Measurements from ENCODE around the gene PCBP3.
"Not testable (repeated sequence)": the region's sequence is repeated elsewhere in the genome, so short reads cannot be mapped to it uniquely, and the experiment has no call there.

DNA sequence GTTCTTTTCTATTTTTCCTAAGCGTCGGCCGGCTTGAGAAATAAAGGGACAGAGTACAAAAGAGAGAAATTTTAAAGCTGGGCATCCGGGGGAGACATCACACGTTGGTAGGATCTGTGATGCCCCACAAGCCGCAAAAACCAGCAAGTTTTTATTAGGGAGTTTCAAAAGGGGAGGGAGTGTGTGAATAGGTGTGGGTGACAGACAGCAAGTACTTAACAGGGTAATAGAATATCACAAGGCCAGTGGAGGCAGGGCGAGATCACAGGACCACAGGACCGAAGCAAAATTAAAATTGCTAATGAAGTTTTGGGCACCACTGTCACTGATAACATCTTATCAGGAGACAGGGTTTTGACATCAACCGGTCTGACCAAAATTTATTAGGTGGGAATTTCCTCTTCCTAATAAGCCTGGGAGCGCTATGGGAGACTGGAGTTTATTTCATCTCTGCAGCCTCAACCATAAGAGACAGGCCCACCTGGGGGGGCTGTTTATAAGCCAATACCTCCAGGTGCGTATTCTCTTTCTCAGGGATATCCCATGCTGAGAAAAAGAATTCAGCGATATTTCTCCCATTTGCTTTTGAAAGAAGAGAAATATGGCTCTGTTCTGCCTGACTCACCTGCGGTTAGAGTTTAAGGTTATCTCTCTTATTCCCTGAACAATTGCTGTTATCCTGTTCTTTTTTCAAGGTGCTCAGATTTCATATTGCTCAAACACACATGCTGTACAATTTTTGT is 332.3 kb downstream of the PCBP3 start:
- TF ChIP-seq CHD1 (IDR thresholded peaks at IDR 0.05; ENCODE audit: low read depth, low read length); CREB1 (IDR thresholded peaks at IDR 0.05); YY1 (IDR thresholded peaks at IDR 0.05; ENCODE audit: low read depth, low read length); MAFK (IDR thresholded peaks at IDR 0.05; ENCODE audit: low read depth, low read length); TAF7 (optimal IDR thresholded peaks at IDR 0.05; ENCODE audit: borderline replicate concordance, low read depth, low read length); CTCF (IDR thresholded peaks at IDR 0.05; ENCODE audit: control extremely low read depth in 1 of 3, insufficient read depth in 1 of 3, low read depth in 1 of 3, low read length in 3 of 3); BRCA1 (IDR thresholded peaks at IDR 0.05; ENCODE audit: low read depth, low read length); POLR2A (IDR thresholded peaks at IDR 0.05; ENCODE audit: control extremely low read depth in 1 of 2, low read depth in 2 of 2, low read length in 2 of 2); RAD21 (IDR thresholded peaks at IDR 0.05 in 1 of 2, conservative IDR thresholded peaks at IDR 0.05 in 1 of 2; ENCODE audit: low read depth in 2 of 2, low read length in 2 of 2); RXRA (IDR thresholded peaks at IDR 0.05; ENCODE audit: insufficient read depth, low read depth, low read length); SP4 (IDR thresholded peaks at IDR 0.05; ENCODE audit: low read length); POLR2AphosphoS5 (IDR thresholded peaks at IDR 0.05; ENCODE audit: low read depth, low read length); CEBPB (IDR thresholded peaks at IDR 0.05; ENCODE audit: low read depth, low read length); EZH2 (IDR thresholded peaks at IDR 0.05; ENCODE audit: low read depth, low read length, severe bottlenecking): not testable (repeated sequence)
